ENCODE results near the gene DLG2.

DLG2 gene

GRCh38 chr11:84558085-84558905, 1068.8 kb downstream of the DLG2 start:
- H3K4me3 Mint-ChIP-seq, result no peak overlapping the region
- ATAC-seq (replicated peaks; ENCODE audit: extremely low read depth, poor library complexity, severe bottlenecking), result no peak
- H3K4me1 Mint-ChIP-seq, result no peaks in the 10 kb centered on the region

GRCh38 chr11:84552791-84553190, 1074.4 kb downstream of the DLG2 start:
- no peaks in the 10 kb centered on the region for H3K36me3 Mint-ChIP-seq (ENCODE audit: insufficient read depth)
- H3K27ac Mint-ChIP-seq (ENCODE audit: low read depth), result no peak overlapping the region
- no peaks in the 10 kb centered on the region for H3K4me1 Mint-ChIP-seq
- H3K9me3 Mint-ChIP-seq, result peaks cover 20% of the 10 kb centered on the region
- ATAC-seq (replicated peaks; ENCODE audit: extremely low read depth, poor library complexity, severe bottlenecking) (no peak), DNase-seq (ENCODE audit: low spot score in 2 of 2) (no peak)
- no peak overlapping the region for H3K4me3 Mint-ChIP-seq
- H3K27me3 Mint-ChIP-seq, result no peaks in the 10 kb centered on the region

More at GRCh38 chr11:84558085-84558905, 1068.8 kb downstream of the DLG2 start:
- Mint-ChIP-seq H3K9me3 (peaks cover 4% of the 10 kb centered on the region), H3K36me3 (ENCODE audit: insufficient read depth) (no peaks in the 10 kb centered on the region), H3K27ac (ENCODE audit: low read depth) (no peak overlapping the region), H3K27me3 (no peaks in the 10 kb centered on the region)
- DNase-seq (ENCODE audit: low spot score in 2 of 2), result no peak

- ATAC-seq (replicated peaks; ENCODE audit: extremely low read depth, poor library complexity, severe bottlenecking) (no peak), DNase-seq (ENCODE audit: low spot score in 2 of 2) (no peak)
- Mint-ChIP-seq H3K27ac (ENCODE audit: low read depth) (no peak overlapping the region), H3K4me1 (no peaks in the 10 kb centered on the region), H3K4me3 (no peak overlapping the region), H3K9me3 (peaks cover 21% of the 10 kb centered on the region), H3K36me3 (ENCODE audit: insufficient read depth) (peaks cover 2% of the 10 kb centered on the region), H3K27me3 (no peaks in the 10 kb centered on the region)
These were observed 1077.9 kb downstream of the DLG2 start for GRCh38 chr11:84549217-84549616.

GRCh38 chr11:84544566-84544965, 1082.6 kb downstream of the DLG2 start:
- Mint-ChIP-seq H3K4me1 (no peaks in the 10 kb centered on the region), H3K9me3 (peaks cover 20% of the 10 kb centered on the region), H3K36me3 (ENCODE audit: insufficient read depth) (peaks cover 2% of the 10 kb centered on the region), H3K27ac (ENCODE audit: low read depth) (no peak overlapping the region), H3K27me3 (no peaks in the 10 kb centered on the region), H3K4me3 (no peak overlapping the region)
- ATAC-seq (replicated peaks; ENCODE audit: extremely low read depth, poor library complexity, severe bottlenecking), result no peak
- DNase-seq (ENCODE audit: low spot score in 2 of 2), result no peak

- Mint-ChIP-seq H3K9me3 (peaks cover 16% of the 10 kb centered on the region), H3K4me1 (no peaks in the 10 kb centered on the region), H3K27ac (ENCODE audit: low read depth) (no peak overlapping the region), H3K36me3 (ENCODE audit: insufficient read depth) (peaks cover 2% of the 10 kb centered on the region), H3K27me3 (no peaks in the 10 kb centered on the region), H3K4me3 (no peak overlapping the region)
- DNase-seq (ENCODE audit: low spot score in 2 of 2), result no peak
- no peak for ATAC-seq (replicated peaks; ENCODE audit: extremely low read depth, poor library complexity, severe bottlenecking)
These were observed 1083.6 kb downstream of the DLG2 start for GRCh38 chr11:84543367-84544159.

- no peak for DNase-seq (ENCODE audit: low spot score in 2 of 2)
- no peaks in the 10 kb centered on the region for H3K4me1 Mint-ChIP-seq
These were observed 1085.3 kb downstream of the DLG2 start for GRCh38 chr11:84541731-84542340.

GRCh38 chr11:84536456-84536855, 1090.7 kb downstream of the DLG2 start:
- no peak for ATAC-seq (replicated peaks; ENCODE audit: extremely low read depth, poor library complexity, severe bottlenecking)
- Mint-ChIP-seq H3K4me1 (no peaks in the 10 kb centered on the region), H3K27me3 (no peaks in the 10 kb centered on the region), H3K27ac (ENCODE audit: low read depth) (no peak overlapping the region), H3K9me3 (peaks cover 10% of the 10 kb centered on the region), H3K36me3 (ENCODE audit: insufficient read depth) (no peaks in the 10 kb centered on the region), H3K4me3 (no peak overlapping the region)
- no peak for DNase-seq (ENCODE audit: low spot score in 2 of 2)

More at GRCh38 chr11:84541731-84542340, 1085.3 kb downstream of the DLG2 start:
- Mint-ChIP-seq H3K27ac (ENCODE audit: low read depth) (no peak overlapping the region), H3K9me3 (peaks cover 18% of the 10 kb centered on the region), H3K4me3 (no peak overlapping the region), H3K36me3 (ENCODE audit: insufficient read depth) (peaks cover 1% of the 10 kb centered on the region), H3K27me3 (no peaks in the 10 kb centered on the region)
- ATAC-seq (replicated peaks; ENCODE audit: extremely low read depth, poor library complexity, severe bottlenecking), result no peak

GRCh38 chr11:84532364-84532763, 1094.8 kb downstream of the DLG2 start:
- no peak for ATAC-seq (replicated peaks; ENCODE audit: extremely low read depth, poor library complexity, severe bottlenecking)
- H3K4me1 Mint-ChIP-seq, result no peaks in the 10 kb centered on the region
- no peak overlapping the region for H3K4me3 Mint-ChIP-seq
- H3K27me3 Mint-ChIP-seq, result no peaks in the 10 kb centered on the region
- H3K9me3 Mint-ChIP-seq, result peaks cover 16% of the 10 kb centered on the region
- no peak overlapping the region for H3K27ac Mint-ChIP-seq (ENCODE audit: low read depth)
- no peaks in the 10 kb centered on the region for H3K36me3 Mint-ChIP-seq (ENCODE audit: insufficient read depth)
- no peak for DNase-seq (ENCODE audit: low spot score in 2 of 2)

- Mint-ChIP-seq H3K27ac (ENCODE audit: low read depth) (no peak overlapping the region), H3K36me3 (ENCODE audit: insufficient read depth) (no peaks in the 10 kb centered on the region), H3K9me3 (peaks cover 17% of the 10 kb centered on the region), H3K4me1 (no peaks in the 10 kb centered on the region), H3K27me3 (no peaks in the 10 kb centered on the region), H3K4me3 (no peak overlapping the region)
- DNase-seq (ENCODE audit: low spot score in 2 of 2) (no peak), ATAC-seq (replicated peaks; ENCODE audit: extremely low read depth, poor library complexity, severe bottlenecking) (no peak)
These were observed 1100.9 kb downstream of the DLG2 start for GRCh38 chr11:84526250-84526649.

GRCh38 chr11:84524422-84525051, 1102.6 kb downstream of the DLG2 start:
- no peak for ATAC-seq (replicated peaks; ENCODE audit: extremely low read depth, poor library complexity, severe bottlenecking)
- Mint-ChIP-seq H3K27me3 (no peaks in the 10 kb centered on the region), H3K9me3 (peaks cover 13% of the 10 kb centered on the region), H3K4me3 (no peak overlapping the region), H3K4me1 (no peaks in the 10 kb centered on the region), H3K27ac (ENCODE audit: low read depth) (no peak overlapping the region), H3K36me3 (ENCODE audit: insufficient read depth) (no peaks in the 10 kb centered on the region)
- no peak for DNase-seq (ENCODE audit: low spot score in 2 of 2)

- no peaks in the 10 kb centered on the region for H3K36me3 Mint-ChIP-seq (ENCODE audit: insufficient read depth)
- H3K27me3 Mint-ChIP-seq, result no peaks in the 10 kb centered on the region
- ATAC-seq (replicated peaks; ENCODE audit: extremely low read depth, poor library complexity, severe bottlenecking) (no peak), DNase-seq (ENCODE audit: low spot score in 2 of 2) (no peak)
- H3K4me3 Mint-ChIP-seq, result no peak overlapping the region
- H3K27ac Mint-ChIP-seq (ENCODE audit: low read depth), result no peak overlapping the region
- H3K9me3 Mint-ChIP-seq, result peaks cover 7% of the 10 kb centered on the region
- no peaks in the 10 kb centered on the region for H3K4me1 Mint-ChIP-seq
These were observed 1104.8 kb downstream of the DLG2 start for GRCh38 chr11:84522331-84522730.

GRCh38 chr11:84518631-84519183, 1108.4 kb downstream of the DLG2 start:
- peaks cover 14% of the 10 kb centered on the region for H3K9me3 Mint-ChIP-seq
- no peak for ATAC-seq (replicated peaks; ENCODE audit: extremely low read depth, poor library complexity, severe bottlenecking)
- no peak overlapping the region for H3K27ac Mint-ChIP-seq (ENCODE audit: low read depth)
- no peaks in the 10 kb centered on the region for H3K36me3 Mint-ChIP-seq (ENCODE audit: insufficient read depth)
- no peak for DNase-seq (ENCODE audit: low spot score in 2 of 2)
- no peak overlapping the region for H3K4me3 Mint-ChIP-seq
- no peaks in the 10 kb centered on the region for H3K27me3 Mint-ChIP-seq
- H3K4me1 Mint-ChIP-seq, result no peaks in the 10 kb centered on the region
